HG03469 (cell line): ENCODE results near the gene HEPHL1.

Experiments used
- ATAC-seq: cut with Tn5 transposase; IDR thresholded peaks from one replicate; pipeline ENCODE4 v1.9.1; 2021; ENCODE audit warnings: mild to moderate bottlenecking, moderate library complexity, moderate number of reproducible peaks; ENCODE audit not compliant: unreplicated experiment

The HEPHL1 gene

DNA sequence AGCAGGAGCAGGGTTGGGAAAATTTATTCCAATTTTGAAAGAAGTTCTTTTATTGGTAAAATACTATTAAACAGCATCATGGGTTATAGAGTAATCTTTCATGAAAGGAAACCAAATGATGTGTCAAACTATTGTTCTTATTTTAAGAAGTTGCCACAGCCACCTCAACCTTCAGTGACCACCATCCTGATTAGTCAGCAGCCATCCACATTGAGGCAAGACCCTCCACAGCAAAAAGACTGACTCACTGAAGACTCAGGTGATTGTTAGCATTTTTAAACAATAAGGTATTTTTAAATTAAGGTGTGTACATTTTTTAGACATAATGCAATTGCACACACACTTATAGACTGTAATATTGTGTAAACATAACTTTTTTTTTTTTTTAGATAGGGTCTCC, 3.7 kb upstream of the HEPHL1 start:
- no peak for ATAC-seq

- ATAC-seq: no peak
Measured at GRCh38 chr11:94018721-94019120, 2.4 kb upstream of the HEPHL1 start.

GRCh38 chr11:94023856-94024255, 2.7 kb downstream of the HEPHL1 start:
- no peak for ATAC-seq

DNA sequence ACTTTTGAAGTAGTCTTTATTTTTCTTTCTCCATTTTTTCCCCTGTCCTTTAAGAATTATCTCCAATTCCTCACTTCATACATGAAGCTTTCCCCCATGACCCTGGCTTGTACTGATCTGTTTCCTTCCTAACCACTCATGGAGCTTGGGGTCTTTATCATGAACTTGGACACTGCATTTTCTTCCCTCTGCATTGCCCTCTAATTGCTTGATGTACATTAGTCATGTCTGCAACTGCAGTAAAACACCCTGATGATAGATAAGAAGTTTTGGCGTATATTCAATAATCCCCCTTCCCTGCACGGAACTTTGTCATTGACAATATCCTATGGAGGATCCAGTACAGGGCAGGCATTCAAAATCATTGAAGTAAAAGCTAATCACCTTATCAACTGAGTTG, 3.4 kb downstream of the HEPHL1 start:
- no peak for ATAC-seq

GRCh38 chr11:94025690-94026394, 4.7 kb downstream of the HEPHL1 start:
- ATAC-seq: no peak

DNA sequence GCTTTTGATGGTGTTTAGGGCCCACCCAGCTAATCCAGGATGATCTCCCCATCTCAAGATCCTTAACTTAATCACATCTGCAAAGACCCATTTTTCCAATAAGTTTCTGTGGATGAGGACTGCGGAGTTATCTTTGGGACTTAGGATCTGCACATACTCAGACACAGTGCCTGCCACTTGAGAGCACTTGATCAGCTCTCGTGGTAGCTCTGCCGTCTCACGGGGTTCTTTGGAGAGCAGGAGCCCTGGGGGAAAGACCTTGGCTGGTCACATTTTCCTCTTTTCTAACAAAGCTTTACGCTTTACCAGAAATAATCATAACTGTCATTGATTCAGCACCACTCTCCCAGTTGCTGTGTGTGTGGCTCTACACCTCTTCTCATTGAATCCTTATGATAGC, 6.1 kb downstream of the HEPHL1 start:
- ATAC-seq: no peak

DNA sequence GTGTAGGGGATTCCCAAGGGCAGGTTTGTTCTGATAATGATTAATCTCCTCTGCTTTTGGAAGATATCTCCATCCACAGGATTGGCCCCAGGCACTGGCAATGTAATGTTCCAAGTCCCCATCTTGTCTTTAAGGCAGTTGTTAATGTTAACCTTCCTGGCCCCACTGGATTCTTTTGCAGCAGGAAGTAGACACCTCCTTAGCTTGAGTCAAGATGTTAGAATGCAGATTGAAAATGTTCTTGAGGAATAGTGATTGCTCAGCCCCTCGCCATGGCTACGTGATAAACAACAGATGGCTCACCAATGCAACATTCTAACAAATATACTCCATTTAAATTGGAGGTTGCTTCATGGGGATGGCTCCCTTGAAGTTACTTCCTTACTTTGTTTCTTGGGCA, 7.3 kb downstream of the HEPHL1 start:
- no peak for ATAC-seq

- no peak for ATAC-seq
Measured at GRCh38 chr11:94030059-94030458, 8.9 kb downstream of the HEPHL1 start.

- ATAC-seq: no peak
Measured at GRCh38 chr11:94031625-94032024, 10.5 kb downstream of the HEPHL1 start.

- no peak for ATAC-seq
Measured at GRCh38 chr11:94032066-94032465, 10.9 kb downstream of the HEPHL1 start.

DNA sequence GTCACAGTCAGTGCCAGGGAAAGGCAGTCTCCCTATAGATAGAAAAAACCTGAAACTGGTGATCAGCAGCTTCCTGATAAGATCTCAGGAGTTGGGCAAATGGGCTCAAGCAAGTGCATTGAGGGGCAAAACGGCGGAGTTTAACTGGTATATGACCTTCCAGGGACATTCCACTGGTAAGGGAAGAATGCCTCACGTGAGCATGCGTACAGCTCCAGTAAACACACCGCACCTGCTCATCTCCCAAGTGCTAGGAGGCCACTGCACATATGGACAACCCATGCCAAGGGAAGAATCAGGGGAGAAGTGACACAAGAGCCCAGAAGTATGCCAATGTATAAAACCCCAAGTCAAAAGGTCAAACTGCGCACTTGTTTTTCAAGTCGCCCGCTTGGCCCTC, 11.6 kb downstream of the HEPHL1 start:
- ATAC-seq: no peak

DNA sequence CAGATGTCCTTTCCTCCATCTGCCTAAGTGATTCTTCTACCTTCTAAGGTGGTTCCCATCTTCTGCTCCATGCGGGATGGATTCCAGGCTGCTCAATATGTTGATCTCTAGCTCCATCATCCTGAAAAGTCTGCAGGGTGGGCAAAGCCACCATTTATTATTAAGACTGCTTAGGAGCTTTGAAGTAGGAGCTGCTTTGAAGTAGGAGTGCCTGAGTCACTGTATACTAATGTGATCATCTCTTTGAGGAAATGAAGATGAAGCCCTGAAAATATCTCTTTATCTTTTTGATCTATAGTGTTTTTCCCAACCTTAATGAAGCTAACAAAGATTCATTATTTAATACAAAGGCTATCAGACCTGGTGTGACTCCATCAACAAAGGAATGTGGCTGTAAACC, 13.1 kb downstream of the HEPHL1 start:
- no peak for ATAC-seq

DNA sequence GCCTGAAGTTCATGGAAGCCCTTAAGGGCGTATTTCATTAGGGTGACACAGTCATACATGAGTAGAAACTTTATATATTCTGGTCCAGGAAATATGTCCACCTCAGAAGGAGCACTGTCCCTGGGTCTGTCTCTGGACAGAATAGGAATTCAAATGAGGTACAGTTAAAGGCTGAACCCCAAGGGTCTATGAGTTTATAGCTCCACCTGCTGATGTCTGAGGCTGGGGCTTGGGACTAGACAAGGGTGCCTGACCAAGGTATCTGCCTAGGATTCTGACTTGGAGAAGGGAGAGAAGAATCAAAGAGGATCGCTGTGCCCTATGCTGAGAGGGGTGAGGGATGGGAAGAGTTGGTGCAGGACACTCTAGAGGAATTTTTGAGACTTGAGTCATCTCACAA, 14.9 kb downstream of the HEPHL1 start:
- ATAC-seq: no peak

DNA sequence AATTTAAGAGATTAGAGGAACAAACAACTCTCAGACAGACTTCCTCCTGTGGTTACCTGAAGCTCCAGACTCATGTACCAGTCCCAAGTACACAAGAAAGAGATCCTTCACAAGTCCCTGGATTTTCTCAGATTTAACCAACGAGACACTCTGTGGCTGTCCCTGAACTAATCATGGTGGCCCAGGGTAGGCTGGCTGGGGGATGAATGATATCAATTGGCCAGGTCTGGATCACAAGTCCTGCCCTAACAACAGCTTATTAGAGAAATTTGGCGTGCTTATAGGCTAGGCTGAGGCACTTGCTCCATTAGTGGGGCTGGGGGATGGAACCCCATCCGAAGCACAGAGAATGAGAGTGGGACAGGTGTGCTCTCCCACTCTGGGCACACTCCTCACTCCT, 22.1 kb downstream of the HEPHL1 start:
- no peak for ATAC-seq

DNA sequence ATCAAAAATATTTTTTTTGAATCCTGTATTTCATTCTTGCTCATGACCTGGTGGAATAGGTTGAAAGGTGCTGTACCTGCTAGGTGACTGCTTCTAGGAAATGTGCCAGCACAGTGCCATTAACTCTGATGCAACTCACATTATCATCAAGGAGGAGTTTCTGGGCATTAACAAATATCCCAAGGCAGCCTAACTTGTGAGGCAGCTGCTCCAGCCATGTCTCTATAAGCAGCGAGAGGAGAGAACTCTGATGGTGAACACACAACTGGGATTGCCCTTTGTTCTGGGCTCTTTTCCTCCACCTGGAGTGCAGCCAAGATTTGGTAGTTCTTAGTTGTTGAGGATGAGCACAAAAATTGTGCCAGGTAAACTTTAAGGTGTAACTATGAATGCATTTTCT, 25.6 kb downstream of the HEPHL1 start:
- ATAC-seq: no peak

GRCh38 chr11:94048032-94048709, 27.0 kb downstream of the HEPHL1 start:
- no peak for ATAC-seq

- no peak for ATAC-seq
Measured at GRCh38 chr11:94049351-94049750, 28.2 kb downstream of the HEPHL1 start.

DNA sequence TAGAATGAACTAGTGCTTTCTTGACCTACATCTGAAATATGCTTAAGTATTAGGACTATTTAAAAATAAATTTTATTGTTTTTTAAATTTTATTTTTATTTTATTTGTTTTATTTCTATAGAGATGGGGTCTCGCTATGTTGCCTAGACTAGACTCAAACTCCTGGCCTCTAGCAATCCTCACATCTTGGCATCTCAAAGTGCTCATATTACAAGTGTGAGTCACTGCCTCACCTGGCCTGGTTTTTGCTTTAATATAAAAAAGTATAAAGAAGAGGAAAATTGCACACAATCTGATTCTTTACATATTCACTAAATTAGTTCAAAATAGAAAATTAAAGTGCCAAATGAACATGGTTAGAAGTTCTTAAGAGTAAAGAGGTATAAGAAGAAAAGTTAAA, 37.5 kb downstream of the HEPHL1 start:
- no peak for ATAC-seq

DNA sequence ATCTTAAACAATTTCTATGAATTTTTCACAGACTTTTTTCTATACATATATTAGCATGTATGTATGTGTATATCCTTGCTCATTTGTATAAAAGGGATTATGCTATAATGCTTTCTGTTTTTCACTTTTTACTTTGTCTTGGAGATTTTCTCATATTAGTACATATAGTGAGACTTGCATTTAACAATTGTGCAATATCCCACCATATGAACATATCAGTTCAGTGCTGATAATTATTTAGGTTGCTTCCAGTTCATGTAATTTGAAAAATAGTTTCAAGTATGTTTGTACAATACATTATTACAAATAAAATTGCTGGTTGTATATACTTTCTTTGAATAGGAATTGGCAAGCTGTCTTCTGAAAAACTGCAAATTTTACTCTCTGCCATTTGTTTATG, 37.9 kb downstream of the HEPHL1 start:
- no peak for ATAC-seq

DNA sequence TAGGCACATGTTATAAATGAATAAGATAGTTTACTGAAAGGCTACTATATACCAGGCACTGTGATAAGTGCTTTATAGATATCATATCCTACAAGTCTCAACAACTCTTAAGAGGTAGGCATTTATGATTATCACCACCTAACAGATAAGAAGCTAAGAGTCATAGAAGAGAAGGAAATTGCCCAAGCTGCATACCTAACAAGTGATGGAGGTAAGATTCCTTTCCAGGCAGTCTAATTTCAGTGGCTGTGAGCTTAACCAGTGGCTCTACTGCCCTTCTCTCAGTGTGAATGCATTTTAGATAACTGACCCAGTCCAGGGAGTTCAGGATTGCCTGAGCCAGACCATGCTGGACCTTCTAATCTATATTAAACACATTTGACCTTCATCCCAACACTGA, 39.2 kb downstream of the HEPHL1 start:
- ATAC-seq: no peak

- ATAC-seq: no peak
Measured at GRCh38 chr11:94062360-94062759, 41.2 kb downstream of the HEPHL1 start.

DNA sequence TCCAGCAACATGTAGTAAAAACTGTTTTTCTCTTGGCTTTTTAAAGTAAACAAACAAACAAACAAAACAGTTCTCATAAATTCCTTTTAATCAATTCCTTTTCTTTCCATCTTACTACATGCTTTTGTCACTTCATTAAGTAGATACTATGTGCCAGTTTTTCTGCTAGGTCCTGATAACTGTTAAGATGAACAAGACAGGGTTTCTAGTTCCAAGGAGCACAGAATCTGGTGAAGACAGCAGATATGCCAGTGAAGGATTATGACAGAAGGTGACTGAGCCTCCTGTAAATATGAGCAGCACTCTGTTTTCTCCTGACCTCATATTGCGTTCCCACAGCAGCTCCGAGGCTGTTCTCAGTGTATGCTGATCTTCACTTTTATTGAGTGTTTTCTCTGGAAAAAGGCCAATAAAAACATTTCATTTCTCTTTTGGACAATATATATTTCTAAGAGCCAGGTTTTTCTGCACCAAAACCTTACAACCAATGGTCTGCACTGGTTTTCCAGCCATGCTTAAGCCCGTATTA, 45.8 kb downstream of the HEPHL1 start:
- no peak for ATAC-seq

- no peak for ATAC-seq
Measured at GRCh38 chr11:94068764-94069163, 47.6 kb downstream of the HEPHL1 start.
